Natural killer cell (primary cell): ENCODE measurements around the gene MLLT1. TPM values are rescaled to one million over a fixed set of nuclear protein-coding genes. Genes with fewer than 3 reads are reported as not detected.

Experiments
- ATAC-seq, 3 donors: fragments of 150-1000 bp in 2 of 3; fragments of 200-7000 bp in 1 of 3; cut with Tn5 transposase; 1 replicate in 1 of 3; 2 replicates in 2 of 3; pipeline ENCODE4 v1.10.0; 2021; ENCODE audit warnings: mild to moderate bottlenecking in 2 of 3, moderate library complexity in 2 of 3
- DNase-seq, 2 donors: peaks; one replicate each; pipeline versions ENCODE4 v3.0.0 to v3.0.0-alpha.2; 2013 to 2021; ENCODE audit warnings: mixed read lengths in 1 of 2
- H3K27ac ChIP-seq: one replicate; pipeline ENCODE4 v1.5.1; 2013; ENCODE audit warnings: mild to moderate bottlenecking, low read length
- H3K27me3 ChIP-seq: one replicate; pipeline ENCODE4 v1.6.1; 2013; ENCODE audit warnings: low read length; ENCODE audit not compliant: control insufficient read depth, insufficient read depth
- H3K36me3 ChIP-seq: one replicate; pipeline ENCODE4 v1.6.1; 2013; ENCODE audit warnings: low read length; ENCODE audit not compliant: control insufficient read depth, insufficient read depth
- H3K4me1 ChIP-seq: one replicate; pipeline ENCODE4 v1.6.1; 2013; ENCODE audit warnings: low read length; ENCODE audit not compliant: control insufficient read depth, insufficient read depth
- H3K4me3 ChIP-seq: one replicate; pipeline ENCODE4 v1.5.1; 2013; ENCODE audit warnings: low read length
- H3K9me3 ChIP-seq: one replicate; pipeline ENCODE4 v1.6.1; 2013; ENCODE audit warnings: low read length; ENCODE audit not compliant: control insufficient read depth, insufficient read depth
- H3K27ac Mint-ChIP-seq, 2 donors: one replicate each; pipeline ENCODE4 v1.8.0; 2022; ENCODE audit warnings: mild to moderate bottlenecking in 2 of 2, mixed read lengths in 2 of 2, moderate library complexity in 1 of 2
- H3K27me3 Mint-ChIP-seq, 2 donors: one replicate each; pipeline ENCODE4 v1.8.0; 2022; ENCODE audit warnings: low read depth in 2 of 2, mixed read lengths in 2 of 2
- H3K36me3 Mint-ChIP-seq: one replicate; pipeline ENCODE4 v1.8.0; 2022; ENCODE audit warnings: mixed read lengths
- H3K4me1 Mint-ChIP-seq, 2 donors: one replicate each; pipeline ENCODE4 v1.8.0; 2022; ENCODE audit warnings: mixed read lengths in 2 of 2
- H3K4me3 Mint-ChIP-seq: one replicate; pipeline ENCODE4 v1.8.0; 2022; ENCODE audit warnings: mild to moderate bottlenecking, moderate library complexity, mixed read lengths
- H3K9me3 Mint-ChIP-seq, 2 donors: one replicate each; pipeline ENCODE4 v1.8.0; 2022; ENCODE audit warnings: mixed read lengths in 2 of 2
- WGBS: methylation state at CpG from one replicate; pipeline ENCODE4 v1.1.7; 2013; ENCODE audit warnings: missing lambda C conversion rate; ENCODE audit not compliant: insufficient coverage; 5-methylcytosine and 5-hydroxymethylcytosine counted together
- intact Hi-C: fragments of 100-400 bp; cut with micrococcal nuclease; formaldehyde crosslinking; loops from one replicate; pipeline ENCODE4 v1.14.2; 2022
- total RNA-seq, 4 donors: library from RNA; stranded (reverse); fragments of 120-200 nt in 1 of 4; gene quantifications; one replicate each; pipeline versions ENCODE4 v1.2.3 to v1.2.4, GENCODE V29; 2013 to 2022
- TF ChIP-seq, protein P1 (sequence below): fragments of 200-600 bp; IDR thresholded peaks from one replicate; pipeline ENCODE4 v1.8.0; 2022; ENCODE audit warnings: antibody characterized with exemption

Gene MLLT1
- total RNA-seq, 3 donors from 2014 or later (not counting 1 experiment from before 2014, with no cell fraction given), result 30.2 to 43.8 (median 36.6) TPM

DNA sequence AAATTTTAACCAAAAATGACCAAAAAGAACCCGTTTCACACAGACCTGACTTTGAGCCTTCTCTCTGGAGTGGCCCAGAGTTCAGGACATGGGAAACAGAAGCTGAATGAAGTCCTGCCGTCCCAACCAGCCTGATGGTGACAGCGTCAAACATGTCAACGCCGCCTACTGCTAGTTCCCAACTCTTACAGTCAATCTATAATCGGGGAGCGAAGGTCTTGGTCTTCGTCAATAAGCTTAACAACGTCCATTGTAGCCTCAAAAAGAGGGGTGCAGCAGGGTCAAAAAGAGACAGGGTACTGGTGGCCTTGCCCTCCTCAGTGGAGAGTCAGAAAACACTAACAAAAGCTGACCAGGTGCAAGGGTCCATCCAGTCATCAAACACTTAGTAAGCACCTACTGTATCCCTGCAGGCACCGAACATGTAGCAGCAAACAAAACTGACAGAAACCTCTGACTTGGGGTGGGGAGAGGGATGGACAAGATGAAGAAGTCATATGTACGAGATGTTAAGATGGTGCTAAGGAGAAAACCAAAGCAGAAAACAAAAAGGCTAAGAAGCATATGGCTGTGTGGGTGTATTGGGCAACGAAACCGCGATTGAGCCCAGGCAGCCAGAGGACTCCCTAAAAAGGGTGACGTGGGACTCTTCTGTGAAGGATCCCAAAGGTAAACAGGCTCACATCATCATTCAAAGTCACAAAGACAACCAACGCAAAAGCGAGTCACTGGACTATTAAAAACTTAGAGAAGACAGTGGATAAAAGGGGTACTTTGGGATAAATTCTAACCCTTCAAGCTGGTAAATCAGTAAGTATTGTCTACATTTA is 12.0 kb downstream of the MLLT1 start:
- 89% methylated on average over 15 of the region's 17 CpGs for WGBS
- peaks cover 15 to 48% of the 10 kb centered on the region in 2 donors for H3K4me1 Mint-ChIP-seq
- H3K36me3 Mint-ChIP-seq, result no peaks in the 10 kb centered on the region

DNA sequence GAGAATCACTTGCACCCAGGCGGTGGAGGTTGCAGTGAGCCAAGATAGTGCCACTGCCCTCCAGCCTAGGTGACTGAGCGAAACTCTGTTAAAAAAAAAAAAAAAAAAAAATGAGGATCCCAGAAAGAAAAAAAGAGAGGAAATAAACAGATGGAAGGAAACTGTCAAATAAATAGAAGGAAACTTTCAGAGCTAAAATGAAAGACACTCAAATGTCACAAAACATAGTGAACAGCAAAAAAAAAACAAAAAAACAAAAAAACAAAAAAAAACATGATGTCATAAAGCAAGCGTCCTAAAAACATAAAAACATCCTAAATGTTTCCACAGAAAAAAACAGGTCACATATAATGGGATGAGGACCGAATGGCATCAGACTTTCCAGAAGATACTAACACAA is 15.0 kb downstream of the MLLT1 start:
- TF ChIP-seq, protein P1, sequence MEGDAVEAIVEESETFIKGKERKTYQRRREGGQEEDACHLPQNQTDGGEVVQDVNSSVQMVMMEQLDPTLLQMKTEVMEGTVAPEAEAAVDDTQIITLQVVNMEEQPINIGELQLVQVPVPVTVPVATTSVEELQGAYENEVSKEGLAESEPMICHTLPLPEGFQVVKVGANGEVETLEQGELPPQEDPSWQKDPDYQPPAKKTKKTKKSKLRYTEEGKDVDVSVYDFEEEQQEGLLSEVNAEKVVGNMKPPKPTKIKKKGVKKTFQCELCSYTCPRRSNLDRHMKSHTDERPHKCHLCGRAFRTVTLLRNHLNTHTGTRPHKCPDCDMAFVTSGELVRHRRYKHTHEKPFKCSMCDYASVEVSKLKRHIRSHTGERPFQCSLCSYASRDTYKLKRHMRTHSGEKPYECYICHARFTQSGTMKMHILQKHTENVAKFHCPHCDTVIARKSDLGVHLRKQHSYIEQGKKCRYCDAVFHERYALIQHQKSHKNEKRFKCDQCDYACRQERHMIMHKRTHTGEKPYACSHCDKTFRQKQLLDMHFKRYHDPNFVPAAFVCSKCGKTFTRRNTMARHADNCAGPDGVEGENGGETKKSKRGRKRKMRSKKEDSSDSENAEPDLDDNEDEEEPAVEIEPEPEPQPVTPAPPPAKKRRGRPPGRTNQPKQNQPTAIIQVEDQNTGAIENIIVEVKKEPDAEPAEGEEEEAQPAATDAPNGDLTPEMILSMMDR, result no peak
- H3K4me3 Mint-ChIP-seq, result no peak overlapping the region
- intact Hi-C loops, result no loop called here
- no peaks in the 10 kb centered on the region for H3K9me3 ChIP-seq
- no peak overlapping the region for H3K4me3 ChIP-seq
- peaks cover 21% of the 10 kb centered on the region for H3K4me1 ChIP-seq
- no peaks in the 10 kb centered on the region for H3K36me3 Mint-ChIP-seq
- no peak overlapping the region for H3K27ac ChIP-seq
- H3K27ac Mint-ChIP-seq, result no peak overlapping the region
- no peaks in the 10 kb centered on the region for H3K27me3 ChIP-seq
- H3K36me3 ChIP-seq, result peaks cover 17% of the 10 kb centered on the region
- no peaks in the 10 kb centered on the region for H3K27me3 Mint-ChIP-seq
- no peaks in the 10 kb centered on the region for H3K9me3 Mint-ChIP-seq
- DNase-seq, result no peak
- H3K4me1 Mint-ChIP-seq, result peaks cover 0 to 42% of the 10 kb centered on the region in 2 donors
- WGBS, result 100% methylated on average over 3 of the region's 4 CpGs
- no peak for ATAC-seq

More for the DNA sequence above, 12.0 kb downstream of the MLLT1 start:
- no peak overlapping the region for H3K27ac ChIP-seq
- H3K4me1 ChIP-seq, result no peaks in the 10 kb centered on the region
- no peaks in the 10 kb centered on the region for H3K27me3 ChIP-seq
- intact Hi-C loops, result no loop called here
- no peak overlapping the region for H3K4me3 ChIP-seq
- peak overlapping the region in 1 of 2 donors; percentile 46 for H3K27ac Mint-ChIP-seq
- DNase-seq, result no peak
- H3K4me3 Mint-ChIP-seq, result no peak overlapping the region
- TF ChIP-seq, protein P1, result no peak
- no peak for ATAC-seq
- H3K9me3 ChIP-seq, result no peaks in the 10 kb centered on the region
- peaks cover 13% of the 10 kb centered on the region for H3K36me3 ChIP-seq
- H3K9me3 Mint-ChIP-seq, result no peaks in the 10 kb centered on the region
- H3K27me3 Mint-ChIP-seq, result no peaks in the 10 kb centered on the region

DNA sequence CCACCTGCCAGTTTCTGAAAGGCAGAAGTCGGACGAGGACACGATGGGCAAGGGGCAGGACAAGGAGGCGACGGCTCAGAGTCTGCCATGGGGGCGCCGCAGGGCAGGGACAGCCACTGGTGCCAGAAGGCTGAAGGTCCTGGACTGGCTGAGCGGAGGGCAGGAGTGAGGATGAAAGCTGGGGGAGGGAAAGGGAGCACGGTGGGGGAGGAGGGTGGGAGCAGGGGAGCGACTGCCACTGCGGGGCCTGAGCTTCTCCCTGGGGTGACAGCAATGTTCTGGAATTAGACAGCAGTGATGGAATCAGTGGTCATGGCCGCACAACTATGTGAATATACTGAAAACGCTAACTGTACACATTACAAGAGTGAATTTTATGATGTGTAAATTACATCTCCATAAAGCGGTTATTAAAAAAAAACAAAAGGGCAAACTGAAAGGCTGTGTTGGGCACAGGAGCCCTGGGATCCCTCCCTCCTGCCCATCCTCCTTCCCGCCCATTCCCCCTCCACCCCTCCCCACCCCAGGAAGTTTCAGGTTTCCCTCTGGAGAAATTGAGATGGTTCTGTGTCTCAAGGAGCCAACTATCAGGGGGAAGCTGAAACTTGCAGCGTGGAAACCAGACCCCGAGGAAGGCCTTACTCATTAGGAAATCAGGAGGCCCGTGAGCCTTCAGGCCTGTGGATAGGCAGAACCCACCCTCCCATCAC is 15.9 kb downstream of the MLLT1 start:
- no peaks in the 10 kb centered on the region for H3K27me3 ChIP-seq
- H3K27ac ChIP-seq, result no peak overlapping the region
- DNase-seq, result no peak
- WGBS, result 98% methylated on average over 14 of the region's 18 CpGs
- intact Hi-C loops, result no loop called here
- Mint-ChIP-seq H3K27me3 (no peaks in the 10 kb centered on the region), H3K36me3 (no peaks in the 10 kb centered on the region), H3K27ac (no peak overlapping the region), H3K9me3 (no peaks in the 10 kb centered on the region), H3K4me3 (no peak overlapping the region), H3K4me1 (peaks cover 0 to 41% of the 10 kb centered on the region in 2 donors)
- TF ChIP-seq, protein P1, result no peak
- H3K9me3 ChIP-seq, result no peaks in the 10 kb centered on the region
- H3K36me3 ChIP-seq, result peaks cover 12% of the 10 kb centered on the region
- no peak for ATAC-seq
- H3K4me1 ChIP-seq, result peaks cover 21% of the 10 kb centered on the region
- H3K4me3 ChIP-seq, result no peak overlapping the region
